GM23248 (cell line): Measurements from ENCODE around the gene UBTD2. TPM values are rescaled to one million over a fixed set of nuclear protein-coding genes. Genes with fewer than 3 reads are reported as not detected.
"Not testable (repeated sequence)": the region's sequence is repeated elsewhere in the genome, so short reads cannot be mapped to it uniquely, and the experiment has no call there.

Experiments used
- DNase-seq: peaks from one replicate; pipeline ENCODE4 v3.0.0-alpha.2; 2015
- H2AFZ ChIP-seq: fragments of 200-600 bp; sonication (generic); 2 replicates; pipeline ENCODE4 v1.6.1; 2016; ENCODE audit warnings: antibody characterized with exemption
- H3F3A ChIP-seq: fragments of 200-600 bp; sonication (generic); 2 replicates; pipeline ENCODE4 v1.6.1; 2016; ENCODE audit warnings: mild to moderate bottlenecking, antibody characterized with exemption, mixed run types; ENCODE audit not compliant: insufficient read depth
- H3K27ac ChIP-seq: fragments of 200-600 bp; sonication (generic); 2 replicates; pipeline ENCODE4 v1.5.1; 2016; ENCODE audit warnings: mild to moderate bottlenecking
- H3K27me3 ChIP-seq: fragments of 200-600 bp; sonication (generic); replicated peaks from 2 replicates; pipeline ENCODE4 v1.6.1; 2016; ENCODE audit warnings: mild to moderate bottlenecking; ENCODE audit not compliant: insufficient read depth
- H3K36me3 ChIP-seq: fragments of 200-600 bp; sonication (generic); 2 replicates; pipeline ENCODE4 v1.6.1; 2016; ENCODE audit warnings: low read depth, mild to moderate bottlenecking
- H3K4me1 ChIP-seq: fragments of 200-600 bp; sonication (generic); 2 replicates; pipeline ENCODE4 v1.6.1; 2016; ENCODE audit warnings: mild to moderate bottlenecking; ENCODE audit not compliant: insufficient read depth
- H3K4me2 ChIP-seq: fragments of 200-600 bp; sonication (generic); one replicate; pipeline ENCODE4 v1.6.1; 2016; ENCODE audit warnings: mild to moderate bottlenecking; ENCODE audit not compliant: unreplicated experiment
- H3K4me3 ChIP-seq: fragments of 200-600 bp; sonication (generic); 2 replicates; pipeline ENCODE4 v1.5.1; 2016; ENCODE audit warnings: mild to moderate bottlenecking
- H3K79me2 ChIP-seq: fragments of 200-600 bp; sonication (generic); 2 replicates; pipeline ENCODE4 v1.6.1; 2016; ENCODE audit warnings: mild to moderate bottlenecking; ENCODE audit not compliant: insufficient read depth
- H3K9ac ChIP-seq: fragments of 200-600 bp; sonication (generic); 2 replicates; pipeline ENCODE4 v1.6.1; 2016; ENCODE audit warnings: mild to moderate bottlenecking
- H3K9me2 ChIP-seq: fragments of 200-600 bp; sonication (generic); 2 replicates; pipeline ENCODE4 v1.6.1; 2016; ENCODE audit warnings: mixed run types, mild to moderate bottlenecking, moderate library complexity; ENCODE audit not compliant: insufficient read depth
- H3K9me3 ChIP-seq: fragments of 200-600 bp; sonication (generic); one replicate; pipeline ENCODE4 v1.6.1; 2017; ENCODE audit warnings: low read depth
- H4K20me1 ChIP-seq: fragments of 200-600 bp; sonication (generic); 2 replicates; pipeline ENCODE4 v1.6.0; 2016; ENCODE audit not compliant: insufficient read depth
- EZH2 ChIP-seq: fragments of 200-600 bp; sonication (generic); IDR thresholded peaks from 2 replicates; pipeline ENCODE4 v1.6.1; 2018; ENCODE audit warnings: antibody characterized with exemption, mild to moderate bottlenecking; ENCODE audit not compliant: insufficient read depth, poor library complexity, severe bottlenecking
- EZH2phosphoT487 ChIP-seq: fragments of 200-600 bp; sonication (generic); IDR thresholded peaks from 2 replicates; pipeline ENCODE4 v1.6.1; 2018; ENCODE audit warnings: antibody characterized with exemption, moderate library complexity, mild to moderate bottlenecking, low read depth; ENCODE audit not compliant: insufficient read depth
- WGBS, 2 experiments: methylation state at CpG; one replicate each; pipeline ENCODE4 v1.1.6; 2015 to 2017; ENCODE audit warnings: low lambda C conversion rate in 2 of 2, low coverage in 1 of 2; ENCODE audit errors: missing lambda C conversion rate in 2 of 2; 5-methylcytosine and 5-hydroxymethylcytosine counted together
- in situ Hi-C: fragments of 300-500 bp; cut with MboI; formaldehyde crosslinking; loops from 2 replicates; pipeline ENCODE4 v1.15.0; 2020
- polyA plus RNA-seq: library from polyadenylated mRNA; unstranded; fragments of >200 nt; fragmentation: Nextera tagmentation; extraction: Ambion mirVana; gene quantifications from 2 replicates; pipeline ENCODE4 v1.2.1, GENCODE V29; 2016
- total RNA-seq: library from RNA; depleted of rRNA; stranded (reverse); fragments of >200 nt; shearing (Covaris generic); gene quantifications from 2 replicates; pipeline ENCODE4 v1.2.3, GENCODE V29; 2014

Gene UBTD2
- total and polyA plus RNA-seq, 2 experiments from 2014 or later = 17.3 to 41.4 TPM

GRCh38 chr5:172200476-172200875 is 83.1 kb downstream of the UBTD2 start:
- H3K36me3 ChIP-seq = no peaks in the 10 kb centered on the region
- H3K9ac ChIP-seq = no peak overlapping the region
- no peaks in the 10 kb centered on the region for H3K4me1 ChIP-seq
- H3K79me2 ChIP-seq = no peaks in the 10 kb centered on the region
- no peak for DNase-seq
- no peaks in the 10 kb centered on the region for H3K9me3 ChIP-seq
- TF ChIP-seq EZH2 (no peak), EZH2phosphoT487 (no peak)
- H2AFZ ChIP-seq = no peak overlapping the region
- no peaks in the 10 kb centered on the region for H3K9me2 ChIP-seq
- H3K4me2 ChIP-seq = no peak overlapping the region
- no peaks in the 10 kb centered on the region for H3F3A ChIP-seq
- no peaks in the 10 kb centered on the region for H4K20me1 ChIP-seq
- no peak overlapping the region for H3K4me3 ChIP-seq
- H3K27ac ChIP-seq = no peak overlapping the region
- H3K27me3 ChIP-seq = no peaks in the 10 kb centered on the region
- in situ Hi-C loops = no loop called here
- 96 to 97% methylated on average over 6 of the region's 6 CpGs for WGBS, 2 experiments

- WGBS, 2 experiments = 89 to 91% methylated on average over 10 of the region's 10 CpGs
- Histone ChIP-seq H4K20me1 (no peaks in the 10 kb centered on the region), H3K4me1 (no peaks in the 10 kb centered on the region), H3K9me2 (no peaks in the 10 kb centered on the region), H3F3A (no peaks in the 10 kb centered on the region), H2AFZ (no peak overlapping the region), H3K9me3 (no peaks in the 10 kb centered on the region), H3K4me2 (no peak overlapping the region), H3K79me2 (no peaks in the 10 kb centered on the region), H3K4me3 (no peak overlapping the region), H3K27me3 (no peaks in the 10 kb centered on the region), H3K9ac (no peak overlapping the region), H3K36me3 (no peaks in the 10 kb centered on the region), H3K27ac (no peak overlapping the region)
- in situ Hi-C loops = no loop called here
- TF ChIP-seq EZH2 (no peak), EZH2phosphoT487 (no peak)
- DNase-seq = no peak
These were observed 84.1 kb downstream of the UBTD2 start for GRCh38 chr5:172199446-172199845.

GRCh38 chr5:172197775-172198174 is 85.8 kb downstream of the UBTD2 start:
- H3K79me2 ChIP-seq, H3K4me1 ChIP-seq, H3K27me3 ChIP-seq, H4K20me1 ChIP-seq, H2AFZ ChIP-seq, H3K4me3 ChIP-seq, H3F3A ChIP-seq, H3K36me3 ChIP-seq, H3K9me2 ChIP-seq, in situ Hi-C loops, H3K27ac ChIP-seq, H3K9ac ChIP-seq, H3K4me2 ChIP-seq, H3K9me3 ChIP-seq, DNase-seq: not testable (repeated sequence)
- 77 to 78% methylated on average over 4 of the region's 4 CpGs for WGBS, 2 experiments

GRCh38 chr5:172194985-172195774 is 88.4 kb downstream of the UBTD2 start:
- no peak for DNase-seq
- Histone ChIP-seq H3K27ac (no peak overlapping the region), H3K27me3 (no peaks in the 10 kb centered on the region), H3K4me2 (no peak overlapping the region), H3K4me3 (no peak overlapping the region), H3K9me2 (no peaks in the 10 kb centered on the region), H3K4me1 (no peaks in the 10 kb centered on the region), H3K9ac (no peak overlapping the region), H3K9me3 (no peaks in the 10 kb centered on the region), H2AFZ (no peak overlapping the region), H3F3A (no peaks in the 10 kb centered on the region), H3K36me3 (no peaks in the 10 kb centered on the region), H3K79me2 (no peaks in the 10 kb centered on the region), H4K20me1 (no peaks in the 10 kb centered on the region)
- TF ChIP-seq EZH2phosphoT487 (no peak), EZH2 (no peak)
- in situ Hi-C loops = no loop called here
- 79 to 85% methylated on average over 6 of the region's 6 CpGs for WGBS, 2 experiments

- no peak for TF ChIP-seq EZH2phosphoT487
- no peak for TF ChIP-seq EZH2
- Histone ChIP-seq H3K4me3 (no peak within 1 kb of the TSS), H3K4me1 (no peaks in the 10 kb centered on the region), H3K9me2 (no peaks in the 10 kb centered on the region), H3K4me2 (no peak within 1 kb of the TSS), H3K27me3 (no peaks in the 10 kb centered on the region), H3K9me3 (no peaks in the 10 kb centered on the region), H3K9ac (no peak within 1 kb of the TSS), H3K27ac (no peak within 1 kb of the TSS), H2AFZ (no peak within 1 kb of the TSS), H3K36me3 (no peaks in the 10 kb centered on the region), H4K20me1 (no peaks in the 10 kb centered on the region), H3F3A (no peaks in the 10 kb centered on the region), H3K79me2 (no peaks in the 10 kb centered on the region)
- WGBS, 2 experiments = 91% methylated on average over 6 of the region's 6 CpGs
- in situ Hi-C loops = no loop called here
- DNase-seq = no peak
These were observed 89.7 kb downstream of the UBTD2 start, which contains the start of gene EFCAB9 for GRCh38 chr5:172193872-172194271. EFCAB9 (plus strand) TSS chr5:172194172; CDS start chr5:172194173, 1 bp downstream.
